Vagina (tissue), 2 donors: Measurements from ENCODE around the gene SLC15A4. TPM values are rescaled to one million over a fixed set of nuclear protein-coding genes. Genes with fewer than 3 reads are reported as not detected.

Experiments
- DNase-seq, 2 donors: peaks; one replicate each; pipeline ENCODE4 v3.0.0-alpha.2; 2017; ENCODE audit errors: extremely low spot score in 2 of 2
- H3K27ac ChIP-seq: fragments of 200-600 bp; sonication (generic); one replicate; pipeline ENCODE4 v1.5.1; 2019
- H3K27me3 ChIP-seq: fragments of 200-600 bp; sonication (generic); one replicate; pipeline ENCODE4 v1.5.1; 2019
- H3K36me3 ChIP-seq, 2 donors: fragments of 200-600 bp; sonication (generic); one replicate each; pipeline ENCODE4 v1.5.1; 2017 to 2019
- H3K4me1 ChIP-seq: fragments of 200-600 bp; sonication (generic); one replicate; pipeline ENCODE4 v1.5.1; 2019
- H3K4me3 ChIP-seq, 2 donors: fragments of 200-600 bp; sonication (generic); 1 replicate in 1 of 2; 2 replicates in 1 of 2; pipeline ENCODE4 v1.5.1; 2016 to 2019
- H3K9me3 ChIP-seq: fragments of 200-600 bp; sonication (generic); one replicate; pipeline ENCODE4 v1.5.1; 2019
- POLR2A ChIP-seq, 2 donors: fragments of 450-650 bp; IDR thresholded peaks; one replicate each; pipeline ENCODE4 v1.6.1; 2017; ENCODE audit warnings: antibody characterized with exemption in 2 of 2, mild to moderate bottlenecking in 2 of 2, moderate library complexity in 2 of 2
- POLR2AphosphoS5 ChIP-seq, 2 donors: sonication (generic); formaldehyde crosslinking; IDR thresholded peaks; one replicate each; pipeline ENCODE4 v1.9.0; 2017; ENCODE audit warnings: antibody characterized with exemption in 2 of 2, mild to moderate bottlenecking in 2 of 2, low read depth in 1 of 2; ENCODE audit not compliant: insufficient read depth in 1 of 2
- intact Hi-C: fragments of 100-400 bp; cut with DNase I; formaldehyde crosslinking; loops from one replicate; pipeline ENCODE4 v1.15.1; 2023
- total RNA-seq: library from RNA; depleted of rRNA; stranded (reverse); fragments of >200 nt; gene quantifications from one replicate; pipeline ENCODE4 v1.2.3, GENCODE V29; 2016
- TF ChIP-seq, protein P1 (sequence below), 3 experiments: fragments of 450-650 bp in 2 of 3; fragments of 200-600 bp in 1 of 3; sonication (generic) in 1 of 3; IDR thresholded peaks; one replicate each; pipeline ENCODE4 v1.5.1; 2017 to 2019; ENCODE audit warnings: antibody characterized with exemption in 3 of 3, mild to moderate bottlenecking in 2 of 3, moderate library complexity in 2 of 3

SLC15A4 gene
- total RNA-seq, 1 donor from 2014 or later, result 36.1 TPM

DNA sequence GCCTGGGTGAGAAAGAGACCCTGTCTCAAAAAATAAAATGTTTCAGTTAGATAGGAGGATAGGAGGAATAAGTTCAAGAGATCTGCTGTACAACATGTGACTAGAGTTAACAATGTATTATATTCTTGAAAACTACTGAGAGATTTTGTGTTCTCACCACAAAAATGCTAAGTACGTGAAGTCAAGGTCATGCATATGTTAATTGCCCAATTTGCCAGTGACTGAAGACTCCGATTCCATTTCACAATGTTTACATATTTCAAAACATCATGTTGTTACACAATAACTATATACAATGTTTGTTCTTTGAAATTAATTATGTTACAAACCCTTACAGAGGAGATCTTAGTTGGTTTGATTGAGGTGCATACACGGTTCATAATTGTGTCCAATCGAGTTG, 52.1 kb downstream of the SLC15A4 start:
- no peaks in the 10 kb centered on the region for H3K4me1 ChIP-seq
- H3K36me3 ChIP-seq, result no peaks in the 10 kb centered on the region
- no peak overlapping the region for H3K4me3 ChIP-seq
- TF ChIP-seq POLR2AphosphoS5 (IDR thresholded peaks at IDR 0.05; ENCODE audit: insufficient read depth in 1 of 2, low read depth in 1 of 2), result no peak
- TF ChIP-seq, protein P1, sequence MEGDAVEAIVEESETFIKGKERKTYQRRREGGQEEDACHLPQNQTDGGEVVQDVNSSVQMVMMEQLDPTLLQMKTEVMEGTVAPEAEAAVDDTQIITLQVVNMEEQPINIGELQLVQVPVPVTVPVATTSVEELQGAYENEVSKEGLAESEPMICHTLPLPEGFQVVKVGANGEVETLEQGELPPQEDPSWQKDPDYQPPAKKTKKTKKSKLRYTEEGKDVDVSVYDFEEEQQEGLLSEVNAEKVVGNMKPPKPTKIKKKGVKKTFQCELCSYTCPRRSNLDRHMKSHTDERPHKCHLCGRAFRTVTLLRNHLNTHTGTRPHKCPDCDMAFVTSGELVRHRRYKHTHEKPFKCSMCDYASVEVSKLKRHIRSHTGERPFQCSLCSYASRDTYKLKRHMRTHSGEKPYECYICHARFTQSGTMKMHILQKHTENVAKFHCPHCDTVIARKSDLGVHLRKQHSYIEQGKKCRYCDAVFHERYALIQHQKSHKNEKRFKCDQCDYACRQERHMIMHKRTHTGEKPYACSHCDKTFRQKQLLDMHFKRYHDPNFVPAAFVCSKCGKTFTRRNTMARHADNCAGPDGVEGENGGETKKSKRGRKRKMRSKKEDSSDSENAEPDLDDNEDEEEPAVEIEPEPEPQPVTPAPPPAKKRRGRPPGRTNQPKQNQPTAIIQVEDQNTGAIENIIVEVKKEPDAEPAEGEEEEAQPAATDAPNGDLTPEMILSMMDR (IDR thresholded peaks at IDR 0.05), result no peak
- no peak for TF ChIP-seq POLR2A (IDR thresholded peaks at IDR 0.05)
- H3K27me3 ChIP-seq, result no peaks in the 10 kb centered on the region
- intact Hi-C loops, result no loop called here
- no peak overlapping the region for H3K27ac ChIP-seq
- no peaks in the 10 kb centered on the region for H3K9me3 ChIP-seq
- DNase-seq, result no peak

DNA sequence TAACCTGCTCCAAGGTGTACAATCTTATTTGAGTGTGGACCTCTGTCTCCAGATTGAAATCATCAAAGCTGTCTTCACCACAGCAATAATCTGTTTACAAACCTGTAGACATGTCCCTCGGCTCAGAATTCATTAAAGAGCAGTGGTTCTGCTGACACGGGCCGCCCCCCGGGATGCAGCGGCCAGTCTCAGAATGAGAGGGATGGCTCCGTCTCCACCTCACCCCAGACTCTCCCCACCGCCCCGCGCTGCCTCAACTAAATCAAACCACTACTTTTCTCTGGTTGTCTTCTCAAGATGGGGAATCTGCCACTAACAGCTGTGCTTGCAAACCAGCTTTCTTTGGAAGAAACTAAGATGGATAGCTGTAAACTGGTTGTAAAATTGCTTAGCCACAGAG, 56.2 kb downstream of the SLC15A4 start:
- no peaks in the 10 kb centered on the region for H3K27me3 ChIP-seq
- intact Hi-C loops, result no loop called here

DNA sequence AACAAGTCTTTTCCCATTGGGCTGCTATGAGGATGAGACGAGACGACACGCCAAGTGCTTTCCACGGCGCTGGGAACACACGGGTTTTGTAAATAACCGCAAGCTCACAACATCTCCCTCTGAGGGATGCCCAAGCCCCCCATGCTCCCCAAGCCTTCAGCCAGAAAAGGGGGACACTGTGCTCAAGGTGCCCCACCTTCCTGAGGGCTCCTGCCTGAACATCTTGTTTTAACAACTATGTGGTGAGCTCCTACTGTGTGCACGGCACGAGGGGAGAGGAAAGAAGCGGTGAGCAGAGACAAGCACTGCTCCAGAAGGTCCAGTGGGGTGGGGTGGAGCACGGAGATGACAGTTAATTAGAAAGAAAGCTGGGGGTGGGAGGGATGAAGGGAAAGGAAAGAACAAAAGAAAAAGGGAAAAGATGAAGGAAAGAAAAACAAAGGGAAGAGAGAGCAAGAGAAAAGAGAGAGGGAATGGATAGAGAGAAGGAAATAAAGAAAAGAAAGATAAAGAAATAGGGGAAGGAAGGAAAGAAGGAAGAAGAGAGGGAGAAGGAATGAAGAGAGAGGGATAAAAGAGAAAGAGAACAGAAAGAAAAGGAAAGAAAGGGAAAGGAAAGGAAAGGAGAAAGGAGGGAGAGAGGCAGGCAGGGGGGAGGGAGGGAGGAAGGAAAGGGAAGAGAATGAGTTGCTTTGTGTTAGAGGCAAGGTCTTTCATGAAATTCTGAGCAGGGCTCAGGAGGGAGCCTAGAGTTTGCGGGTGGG, 56.8 kb downstream of the SLC15A4 start:
- H3K27ac ChIP-seq, result no peak overlapping the region
- intact Hi-C loops, result no loop called here
- H3K36me3 ChIP-seq, result no peaks in the 10 kb centered on the region
- no peak overlapping the region for H3K4me3 ChIP-seq
- no peak for DNase-seq
- H3K27me3 ChIP-seq, result no peaks in the 10 kb centered on the region
- H3K4me1 ChIP-seq, result no peaks in the 10 kb centered on the region
- no peak for TF ChIP-seq POLR2AphosphoS5 (IDR thresholded peaks at IDR 0.05; ENCODE audit: insufficient read depth in 1 of 2, low read depth in 1 of 2)
- TF ChIP-seq, protein P1 (IDR thresholded peaks at IDR 0.05), result no peak
- TF ChIP-seq POLR2A (IDR thresholded peaks at IDR 0.05), result no peak
- H3K9me3 ChIP-seq, result no peaks in the 10 kb centered on the region

More for the DNA sequence above, 56.2 kb downstream of the SLC15A4 start:
- no peak overlapping the region for H3K4me3 ChIP-seq
- no peaks in the 10 kb centered on the region for H3K36me3 ChIP-seq
- no peak overlapping the region for H3K27ac ChIP-seq
- DNase-seq, result no peak
- H3K4me1 ChIP-seq, result no peaks in the 10 kb centered on the region
- no peaks in the 10 kb centered on the region for H3K9me3 ChIP-seq
- no peak for TF ChIP-seq POLR2A (IDR thresholded peaks at IDR 0.05)

DNA sequence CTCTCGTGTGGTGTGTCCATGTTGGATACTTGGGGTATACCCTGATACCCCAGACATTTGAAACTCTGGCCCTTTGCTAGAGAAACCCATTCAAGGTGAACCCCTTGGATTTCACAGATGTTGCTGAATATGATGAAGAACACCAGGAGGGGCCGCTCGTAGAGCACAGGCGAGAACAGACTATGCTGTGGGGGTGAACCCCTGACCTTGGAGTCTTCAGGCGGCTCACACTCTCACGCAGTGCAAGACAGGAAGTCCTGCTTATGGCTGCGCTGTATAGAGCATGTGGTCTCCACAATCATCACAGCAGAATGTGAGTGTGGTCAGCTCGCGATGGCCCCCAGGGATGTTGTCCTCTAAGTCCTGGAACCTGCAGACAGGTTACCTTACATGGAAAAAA, 60.4 kb downstream of the SLC15A4 start:
- TF ChIP-seq POLR2AphosphoS5 (IDR thresholded peaks at IDR 0.05; ENCODE audit: insufficient read depth in 1 of 2, low read depth in 1 of 2), result no peak
- no peak for TF ChIP-seq POLR2A (IDR thresholded peaks at IDR 0.05)
- TF ChIP-seq, protein P1 (IDR thresholded peaks at IDR 0.05), result no peak
- intact Hi-C loops, result no loop called here
- no peak for DNase-seq
- Histone ChIP-seq H3K27me3 (no peaks in the 10 kb centered on the region), H3K9me3 (no peaks in the 10 kb centered on the region), H3K36me3 (no peaks in the 10 kb centered on the region), H3K27ac (no peak overlapping the region), H3K4me3 (no peak overlapping the region), H3K4me1 (no peaks in the 10 kb centered on the region)

DNA sequence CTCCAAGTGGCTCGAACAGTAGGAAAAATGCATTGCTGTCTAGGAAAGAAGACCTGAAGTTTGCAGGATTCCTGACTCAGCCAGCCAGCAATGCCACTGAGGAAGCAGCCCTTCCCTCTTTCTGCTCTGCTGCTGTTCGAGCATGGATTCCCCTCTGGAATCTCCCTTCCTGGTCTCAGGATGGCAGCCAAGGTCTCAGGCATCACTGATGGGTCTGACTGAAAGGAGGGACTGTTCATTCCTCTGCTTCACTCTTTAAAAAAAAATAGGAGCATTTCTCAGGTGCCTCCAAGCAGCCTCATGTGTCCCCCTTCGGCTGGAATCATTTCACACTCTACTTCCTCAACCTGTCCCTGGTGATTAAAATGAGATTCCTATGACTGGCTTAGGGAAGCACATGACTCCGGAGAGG, 62.4 kb downstream of the SLC15A4 start:
- peak overlapping the region; percentile 44 for H3K27ac ChIP-seq
- no peak for TF ChIP-seq POLR2A (IDR thresholded peaks at IDR 0.05)
- TF ChIP-seq, protein P1 (IDR thresholded peaks at IDR 0.05), result no peak
- no peak for TF ChIP-seq POLR2AphosphoS5 (IDR thresholded peaks at IDR 0.05; ENCODE audit: insufficient read depth in 1 of 2, low read depth in 1 of 2)
- no peaks in the 10 kb centered on the region for H3K36me3 ChIP-seq
- no peak for DNase-seq
- H3K27me3 ChIP-seq, result no peaks in the 10 kb centered on the region
- no peak overlapping the region for H3K4me3 ChIP-seq
- H3K4me1 ChIP-seq, result no peaks in the 10 kb centered on the region
- intact Hi-C loops, result no loop called here
- no peaks in the 10 kb centered on the region for H3K9me3 ChIP-seq
